Endothelial cell (in vitro differentiated cells): ENCODE measurements around the gene GALNT7. TPM values are rescaled to one million over a fixed set of nuclear protein-coding genes. Genes with fewer than 3 reads are reported as not detected.

Source experiments
- DNase-seq: peaks from one replicate; pipeline ENCODE4 v3.0.0; 2021; ENCODE audit warnings: low spot score
- H3K27ac Mint-ChIP-seq: one replicate; pipeline ENCODE4 v1.8.0; 2021; ENCODE audit warnings: mixed read lengths, inconsistent platforms; ENCODE audit not compliant: unreplicated experiment
- H3K27me3 Mint-ChIP-seq: one replicate; pipeline ENCODE4 v1.8.0; 2021; ENCODE audit warnings: mild to moderate bottlenecking, moderate library complexity, mixed read lengths, inconsistent platforms; ENCODE audit not compliant: unreplicated experiment
- H3K36me3 Mint-ChIP-seq: one replicate; pipeline ENCODE4 v1.8.0; 2021; ENCODE audit warnings: mild to moderate bottlenecking, low read depth, mixed read lengths, inconsistent platforms; ENCODE audit not compliant: unreplicated experiment
- H3K4me1 Mint-ChIP-seq: one replicate; pipeline ENCODE4 v1.8.0; 2021; ENCODE audit warnings: mild to moderate bottlenecking, mixed read lengths, inconsistent platforms; ENCODE audit not compliant: unreplicated experiment
- H3K4me3 Mint-ChIP-seq: one replicate; pipeline ENCODE4 v1.8.0; 2021; ENCODE audit warnings: mild to moderate bottlenecking, mixed read lengths, inconsistent platforms; ENCODE audit not compliant: unreplicated experiment
- H3K9me3 Mint-ChIP-seq: one replicate; pipeline ENCODE4 v1.8.0; 2021; ENCODE audit warnings: mixed read lengths, inconsistent platforms; ENCODE audit not compliant: unreplicated experiment
- total RNA-seq: library from RNA; stranded (reverse); fragmentation: NEBNext Ultra II Directional; extraction: Animal tissue kit (Norgen Biotek cat#: 25700); gene quantifications from one replicate; pipeline ENCODE4 v1.2.1, GENCODE V29; 2021; ENCODE audit not compliant: unreplicated experiment
- TF ChIP-seq, protein P1 (sequence below): fragments of 200-600 bp; sonication (generic); IDR thresholded peaks from one replicate; pipeline ENCODE4 v1.5.0; 2021; ENCODE audit warnings: antibody characterized with exemption; ENCODE audit not compliant: unreplicated experiment

GALNT7 gene
- total RNA-seq, 1 donor from 2014 or later, result 80.9 TPM

DNA sequence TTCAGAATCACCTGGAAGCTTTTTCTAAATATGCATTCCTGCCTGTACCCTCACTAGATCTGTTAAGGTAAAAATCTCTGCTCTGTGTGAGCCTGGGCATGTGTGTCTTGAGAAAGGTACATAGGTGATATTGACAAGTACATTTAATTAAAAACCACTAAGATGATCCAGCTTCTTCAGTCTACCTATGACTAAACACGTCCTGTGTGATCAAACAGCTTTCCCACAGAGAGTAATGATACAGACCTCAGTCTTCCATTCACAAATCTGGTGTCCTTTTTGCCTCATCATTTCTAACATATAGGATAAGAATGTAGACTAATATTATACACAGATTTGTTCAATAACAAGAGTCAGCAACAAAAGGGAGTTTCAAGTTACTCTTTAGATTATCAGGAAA, 42.6 kb downstream of the GALNT7 start:
- Mint-ChIP-seq H3K36me3 (peaks cover 4% of the 10 kb centered on the region), H3K27me3 (peaks cover 6% of the 10 kb centered on the region), H3K4me3 (no peak overlapping the region), H3K4me1 (peaks cover 31% of the 10 kb centered on the region), H3K9me3 (no peaks in the 10 kb centered on the region), H3K27ac (no peak overlapping the region)
- no peak for DNase-seq
- TF ChIP-seq, protein P1, sequence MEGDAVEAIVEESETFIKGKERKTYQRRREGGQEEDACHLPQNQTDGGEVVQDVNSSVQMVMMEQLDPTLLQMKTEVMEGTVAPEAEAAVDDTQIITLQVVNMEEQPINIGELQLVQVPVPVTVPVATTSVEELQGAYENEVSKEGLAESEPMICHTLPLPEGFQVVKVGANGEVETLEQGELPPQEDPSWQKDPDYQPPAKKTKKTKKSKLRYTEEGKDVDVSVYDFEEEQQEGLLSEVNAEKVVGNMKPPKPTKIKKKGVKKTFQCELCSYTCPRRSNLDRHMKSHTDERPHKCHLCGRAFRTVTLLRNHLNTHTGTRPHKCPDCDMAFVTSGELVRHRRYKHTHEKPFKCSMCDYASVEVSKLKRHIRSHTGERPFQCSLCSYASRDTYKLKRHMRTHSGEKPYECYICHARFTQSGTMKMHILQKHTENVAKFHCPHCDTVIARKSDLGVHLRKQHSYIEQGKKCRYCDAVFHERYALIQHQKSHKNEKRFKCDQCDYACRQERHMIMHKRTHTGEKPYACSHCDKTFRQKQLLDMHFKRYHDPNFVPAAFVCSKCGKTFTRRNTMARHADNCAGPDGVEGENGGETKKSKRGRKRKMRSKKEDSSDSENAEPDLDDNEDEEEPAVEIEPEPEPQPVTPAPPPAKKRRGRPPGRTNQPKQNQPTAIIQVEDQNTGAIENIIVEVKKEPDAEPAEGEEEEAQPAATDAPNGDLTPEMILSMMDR, result no peak

DNA sequence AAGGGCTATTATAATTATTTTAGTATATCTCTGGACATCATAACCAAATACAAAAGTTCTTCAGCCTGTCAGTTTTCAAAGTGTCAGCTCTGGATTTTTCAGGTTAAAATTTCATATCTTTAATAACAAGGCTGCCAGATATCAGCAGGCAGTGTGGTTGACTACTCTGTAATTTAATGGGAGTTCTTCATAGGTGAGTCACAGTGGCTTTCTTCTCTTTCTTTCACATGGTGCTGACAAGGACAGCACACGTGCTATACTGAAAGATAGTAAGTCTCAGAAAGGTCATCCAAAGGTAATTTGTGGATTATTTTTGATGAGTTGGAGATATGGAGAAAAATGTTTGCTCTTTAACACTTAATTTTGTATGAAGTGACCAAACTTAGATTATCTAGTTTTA, 43.2 kb downstream of the GALNT7 start:
- Mint-ChIP-seq H3K4me1 (peaks cover 29% of the 10 kb centered on the region), H3K9me3 (no peaks in the 10 kb centered on the region), H3K36me3 (peaks cover 4% of the 10 kb centered on the region), H3K4me3 (no peak overlapping the region), H3K27ac (no peak overlapping the region), H3K27me3 (peaks cover 6% of the 10 kb centered on the region)
- TF ChIP-seq, protein P1, result no peak
- no peak for DNase-seq

- Mint-ChIP-seq H3K4me3 (no peak overlapping the region), H3K4me1 (peaks cover 29% of the 10 kb centered on the region), H3K36me3 (peaks cover 4% of the 10 kb centered on the region), H3K27me3 (peaks cover 6% of the 10 kb centered on the region), H3K27ac (no peak overlapping the region), H3K9me3 (no peaks in the 10 kb centered on the region)
- DNase-seq, result no peak
- TF ChIP-seq, protein P1, result no peak
Measured at GRCh38 chr4:173212379-173212778, 43.8 kb downstream of the GALNT7 start.

GRCh38 chr4:173213296-173213695, 44.7 kb downstream of the GALNT7 start:
- H3K36me3 Mint-ChIP-seq, result peaks cover 4% of the 10 kb centered on the region
- H3K9me3 Mint-ChIP-seq, result no peaks in the 10 kb centered on the region
- H3K4me3 Mint-ChIP-seq, result no peak overlapping the region
- TF ChIP-seq, protein P1, result no peak
- no peak overlapping the region for H3K27ac Mint-ChIP-seq
- H3K27me3 Mint-ChIP-seq, result peaks cover 6% of the 10 kb centered on the region
- peaks cover 35% of the 10 kb centered on the region for H3K4me1 Mint-ChIP-seq
- DNase-seq, result no peak

DNA sequence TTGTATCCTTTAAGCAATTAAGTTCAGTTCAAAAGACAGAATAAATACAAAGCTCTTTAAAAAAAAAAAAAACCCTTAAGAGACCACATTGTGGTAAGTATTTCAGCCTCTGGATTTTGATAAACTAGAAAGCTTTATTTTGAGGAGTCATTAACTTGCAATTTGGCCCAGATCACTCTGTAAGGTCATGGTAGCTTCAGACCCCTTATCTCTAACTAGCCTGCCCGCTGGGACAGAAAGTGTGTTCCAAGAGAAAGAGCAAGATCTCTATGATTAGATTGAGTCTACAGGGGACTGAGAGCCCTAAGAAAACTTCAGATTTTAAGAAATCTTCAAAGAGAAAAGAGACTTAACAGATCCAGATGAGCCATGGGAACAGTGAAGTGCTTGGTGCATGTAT, 45.6 kb downstream of the GALNT7 start:
- Mint-ChIP-seq H3K4me3 (no peak overlapping the region), H3K4me1 (peaks cover 35% of the 10 kb centered on the region), H3K36me3 (peaks cover 4% of the 10 kb centered on the region), H3K27ac (no peak overlapping the region), H3K27me3 (peaks cover 3% of the 10 kb centered on the region), H3K9me3 (no peaks in the 10 kb centered on the region)
- TF ChIP-seq, protein P1, result no peak
- no peak for DNase-seq
